Suprapubic skin (tissue), 3 donors: ENCODE results near the gene APOBR.

Experiments
- EP300 ChIP-seq: sonication (generic); formaldehyde crosslinking; IDR thresholded peaks from one replicate; pipeline ENCODE4 v1.6.1; 2017; ENCODE audit warnings: antibody characterized with exemption
- TF ChIP-seq, protein P1 (sequence below), 2 donors: fragments of 200-600 bp in 1 of 2; fragments of 450-650 bp in 1 of 2; sonication (generic) in 1 of 2; IDR thresholded peaks; one replicate each; pipeline ENCODE4 v1.5.1; 2016 to 2019; ENCODE audit warnings: antibody characterized with exemption in 2 of 2, mild to moderate bottlenecking in 1 of 2, moderate library complexity in 1 of 2

DNA sequence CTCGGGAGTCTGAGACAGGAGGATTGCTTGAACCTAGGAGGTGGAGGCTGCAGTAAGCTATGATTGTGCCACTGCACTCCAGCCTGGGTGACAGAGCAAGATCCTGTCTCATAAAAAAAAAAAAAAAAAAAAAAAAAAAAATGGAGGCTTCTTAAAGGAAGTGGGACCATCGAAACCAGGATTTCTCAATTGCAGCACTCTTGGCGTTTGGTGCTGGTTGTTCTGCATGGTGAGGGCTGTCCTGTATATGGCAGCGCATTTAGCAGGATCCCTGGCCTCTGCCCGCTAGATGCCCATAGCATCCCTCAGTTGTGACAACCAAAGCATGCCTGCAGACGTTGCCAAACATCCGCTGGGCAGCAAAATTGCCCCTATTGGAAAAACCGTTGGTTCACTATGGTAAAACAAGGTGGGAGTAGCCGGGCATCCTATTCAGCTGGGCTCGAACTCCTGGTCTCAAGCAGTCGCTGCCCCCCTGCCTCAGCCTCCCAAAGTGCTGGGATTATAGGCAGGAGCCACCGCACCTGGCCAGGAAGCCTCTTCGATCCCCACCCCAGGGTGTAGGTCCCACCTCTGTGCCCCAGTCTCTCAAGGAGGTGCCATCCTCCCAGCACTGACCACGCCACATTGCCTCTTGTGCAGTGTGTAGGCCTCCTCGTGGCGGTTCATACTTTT, 15.8 kb upstream of the APOBR start:
- TF ChIP-seq EP300 = no peak
- TF ChIP-seq, protein P1, sequence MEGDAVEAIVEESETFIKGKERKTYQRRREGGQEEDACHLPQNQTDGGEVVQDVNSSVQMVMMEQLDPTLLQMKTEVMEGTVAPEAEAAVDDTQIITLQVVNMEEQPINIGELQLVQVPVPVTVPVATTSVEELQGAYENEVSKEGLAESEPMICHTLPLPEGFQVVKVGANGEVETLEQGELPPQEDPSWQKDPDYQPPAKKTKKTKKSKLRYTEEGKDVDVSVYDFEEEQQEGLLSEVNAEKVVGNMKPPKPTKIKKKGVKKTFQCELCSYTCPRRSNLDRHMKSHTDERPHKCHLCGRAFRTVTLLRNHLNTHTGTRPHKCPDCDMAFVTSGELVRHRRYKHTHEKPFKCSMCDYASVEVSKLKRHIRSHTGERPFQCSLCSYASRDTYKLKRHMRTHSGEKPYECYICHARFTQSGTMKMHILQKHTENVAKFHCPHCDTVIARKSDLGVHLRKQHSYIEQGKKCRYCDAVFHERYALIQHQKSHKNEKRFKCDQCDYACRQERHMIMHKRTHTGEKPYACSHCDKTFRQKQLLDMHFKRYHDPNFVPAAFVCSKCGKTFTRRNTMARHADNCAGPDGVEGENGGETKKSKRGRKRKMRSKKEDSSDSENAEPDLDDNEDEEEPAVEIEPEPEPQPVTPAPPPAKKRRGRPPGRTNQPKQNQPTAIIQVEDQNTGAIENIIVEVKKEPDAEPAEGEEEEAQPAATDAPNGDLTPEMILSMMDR (IDR thresholded peaks at IDR 0.05) = no peak
